KMS-11 (cell line): Measurements from ENCODE around the gene ITGAD.

Source experiments
- H2AFZ ChIP-seq: fragments of 200-600 bp; sonication (generic); 2 replicates; pipeline ENCODE4 v1.6.1; 2016; ENCODE audit warnings: antibody characterized with exemption, mixed run types, low read depth
- H3K27ac ChIP-seq: fragments of 200-600 bp; sonication (generic); 2 replicates; pipeline ENCODE4 v1.6.1; 2016; ENCODE audit warnings: mild to moderate bottlenecking, mixed run types
- H3K27me3 ChIP-seq: fragments of 200-600 bp; sonication (generic); 2 replicates; pipeline ENCODE4 v1.6.1; 2017; ENCODE audit warnings: mild to moderate bottlenecking, low read depth, mixed run types, moderate library complexity; ENCODE audit not compliant: insufficient read depth
- H3K36me3 ChIP-seq: fragments of 200-600 bp; sonication (generic); 2 replicates; pipeline ENCODE4 v1.6.1; 2017; ENCODE audit warnings: mild to moderate bottlenecking, mixed run types; ENCODE audit not compliant: insufficient read depth
- H3K4me1 ChIP-seq: fragments of 200-600 bp; sonication (generic); 2 replicates; pipeline ENCODE4 v1.6.1; 2016; ENCODE audit warnings: mild to moderate bottlenecking, low read depth, mixed run types; ENCODE audit not compliant: poor library complexity, severe bottlenecking
- H3K4me2 ChIP-seq: fragments of 200-600 bp; sonication (generic); 2 replicates; pipeline ENCODE4 v1.7.0; 2016; ENCODE audit warnings: mild to moderate bottlenecking, mixed run types
- H3K4me3 ChIP-seq: fragments of 200-600 bp; sonication (generic); IDR thresholded peaks from 2 replicates; pipeline ENCODE4 v1.6.1; 2017; ENCODE audit warnings: low read depth, low read length, mixed read lengths; ENCODE audit not compliant: insufficient read depth
- H3K79me2 ChIP-seq: fragments of 200-600 bp; sonication (generic); 2 replicates; pipeline ENCODE4 v1.6.1; 2016; ENCODE audit warnings: low read depth, mixed run types; ENCODE audit not compliant: insufficient read depth
- H3K9ac ChIP-seq: fragments of 200-600 bp; sonication (generic); 2 replicates; pipeline ENCODE4 v1.6.1; 2016; ENCODE audit warnings: mild to moderate bottlenecking, mixed run types
- H4K20me1 ChIP-seq: fragments of 200-600 bp; sonication (generic); 2 replicates; pipeline ENCODE4 v1.6.1; 2016; ENCODE audit warnings: mild to moderate bottlenecking, mixed run types; ENCODE audit not compliant: insufficient read depth
- TF ChIP-seq, protein P1 (sequence below): fragments of 200-600 bp; sonication (generic); conservative IDR thresholded peaks from 2 replicates; pipeline ENCODE4 v1.6.1; 2017; ENCODE audit warnings: low read depth, mild to moderate bottlenecking, antibody characterized with exemption, low read length, moderate library complexity, mixed read lengths

The ITGAD gene

DNA sequence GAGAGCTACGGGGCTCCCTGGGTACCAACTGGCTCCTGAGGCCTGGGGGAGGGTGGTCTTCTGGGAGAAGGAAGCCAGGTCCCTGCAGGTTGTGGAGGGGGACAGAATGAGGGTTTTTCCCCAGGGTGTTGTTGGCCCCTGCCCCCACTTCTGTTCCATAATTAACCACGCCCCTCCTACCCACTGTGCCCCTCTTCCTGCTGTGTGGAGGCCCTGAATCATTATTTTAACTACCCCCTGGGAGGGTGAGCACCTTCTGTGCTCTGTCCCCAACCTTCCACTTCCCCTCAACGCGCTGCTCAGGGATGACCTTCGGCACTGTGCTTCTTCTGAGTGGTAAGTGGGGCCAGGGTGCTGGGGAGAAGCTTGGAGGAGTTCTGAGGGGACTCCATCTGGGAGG is at the start of gene ITGAD:
TSS of gene ITGAD (plus strand) at position 280 of the 400 bp plus-strand sequence. CDS start at position 306, 26 bp downstream.
- Histone ChIP-seq H3K27me3 (no peaks in the 10 kb centered on the region), H3K27ac (no peak within 1 kb of the TSS), H2AFZ (no peak within 1 kb of the TSS), H3K79me2 (no peaks in the 10 kb centered on the region), H4K20me1 (no peaks in the 10 kb centered on the region), H3K4me1 (no peaks in the 10 kb centered on the region), H3K36me3 (no peaks in the 10 kb centered on the region), H3K4me3 (no peak within 1 kb of the TSS), H3K4me2 (no peak within 1 kb of the TSS), H3K9ac (no peak within 1 kb of the TSS)
- TF ChIP-seq, protein P1, sequence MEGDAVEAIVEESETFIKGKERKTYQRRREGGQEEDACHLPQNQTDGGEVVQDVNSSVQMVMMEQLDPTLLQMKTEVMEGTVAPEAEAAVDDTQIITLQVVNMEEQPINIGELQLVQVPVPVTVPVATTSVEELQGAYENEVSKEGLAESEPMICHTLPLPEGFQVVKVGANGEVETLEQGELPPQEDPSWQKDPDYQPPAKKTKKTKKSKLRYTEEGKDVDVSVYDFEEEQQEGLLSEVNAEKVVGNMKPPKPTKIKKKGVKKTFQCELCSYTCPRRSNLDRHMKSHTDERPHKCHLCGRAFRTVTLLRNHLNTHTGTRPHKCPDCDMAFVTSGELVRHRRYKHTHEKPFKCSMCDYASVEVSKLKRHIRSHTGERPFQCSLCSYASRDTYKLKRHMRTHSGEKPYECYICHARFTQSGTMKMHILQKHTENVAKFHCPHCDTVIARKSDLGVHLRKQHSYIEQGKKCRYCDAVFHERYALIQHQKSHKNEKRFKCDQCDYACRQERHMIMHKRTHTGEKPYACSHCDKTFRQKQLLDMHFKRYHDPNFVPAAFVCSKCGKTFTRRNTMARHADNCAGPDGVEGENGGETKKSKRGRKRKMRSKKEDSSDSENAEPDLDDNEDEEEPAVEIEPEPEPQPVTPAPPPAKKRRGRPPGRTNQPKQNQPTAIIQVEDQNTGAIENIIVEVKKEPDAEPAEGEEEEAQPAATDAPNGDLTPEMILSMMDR, result no peak

DNA sequence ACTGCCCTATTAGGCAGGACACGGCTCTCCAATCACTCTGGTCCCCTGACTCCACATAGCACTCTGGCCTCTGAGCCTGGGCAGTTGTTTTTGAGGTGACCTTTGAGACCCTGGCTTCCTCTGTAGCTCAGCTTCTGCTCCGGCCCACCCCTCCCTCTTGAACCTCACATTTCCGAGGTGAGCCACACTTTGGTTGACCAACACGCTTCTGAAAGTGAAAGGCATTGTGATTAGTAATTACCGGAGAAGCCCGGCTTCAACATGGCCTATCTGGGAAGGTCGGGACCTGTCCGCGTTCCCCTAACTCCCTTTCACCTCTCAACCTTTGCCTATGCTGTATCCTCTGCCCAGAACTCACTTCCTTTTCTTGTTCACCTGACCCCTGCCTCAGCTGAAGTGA is 48.4 kb upstream of the ITGAD start:
- no peaks in the 10 kb centered on the region for H3K79me2 ChIP-seq
- H3K9ac ChIP-seq, result no peak overlapping the region
- no peaks in the 10 kb centered on the region for H3K4me1 ChIP-seq
- no peaks in the 10 kb centered on the region for H4K20me1 ChIP-seq
- no peaks in the 10 kb centered on the region for H3K27me3 ChIP-seq
- H3K27ac ChIP-seq, result no peak overlapping the region
- no peak overlapping the region for H3K4me2 ChIP-seq
- TF ChIP-seq, protein P1, result no peak
- H2AFZ ChIP-seq, result no peak overlapping the region
- no peak overlapping the region for H3K4me3 ChIP-seq
- no peaks in the 10 kb centered on the region for H3K36me3 ChIP-seq

DNA sequence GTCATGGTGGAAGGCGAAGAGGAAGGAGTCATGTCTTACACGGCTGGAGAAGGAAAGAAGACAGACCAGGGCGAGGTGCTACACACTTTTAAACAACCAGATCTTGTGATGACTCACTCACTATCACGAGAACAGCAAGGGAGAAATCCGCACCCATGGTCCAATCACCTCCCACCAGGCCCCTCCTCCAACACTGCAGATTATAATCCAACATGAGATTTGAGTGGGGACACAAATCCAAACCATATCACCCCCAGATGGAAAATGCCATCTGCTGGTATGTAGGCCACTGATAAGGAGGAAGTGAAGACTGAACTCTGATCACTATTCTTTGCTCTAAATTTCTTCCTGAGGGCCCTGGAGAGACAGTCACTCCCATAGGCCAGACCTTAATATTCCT is 45.7 kb upstream of the ITGAD start:
- Histone ChIP-seq H3K9ac (no peak overlapping the region), H2AFZ (no peak overlapping the region), H3K36me3 (no peaks in the 10 kb centered on the region), H3K27me3 (no peaks in the 10 kb centered on the region; the same call in 1 of the 2 replicates), H3K27ac (no peak overlapping the region), H4K20me1 (no peaks in the 10 kb centered on the region), H3K4me3 (no peak overlapping the region), H3K4me2 (no peak overlapping the region), H3K4me1 (no peaks in the 10 kb centered on the region), H3K79me2 (no peaks in the 10 kb centered on the region)
- TF ChIP-seq, protein P1, result no peak

DNA sequence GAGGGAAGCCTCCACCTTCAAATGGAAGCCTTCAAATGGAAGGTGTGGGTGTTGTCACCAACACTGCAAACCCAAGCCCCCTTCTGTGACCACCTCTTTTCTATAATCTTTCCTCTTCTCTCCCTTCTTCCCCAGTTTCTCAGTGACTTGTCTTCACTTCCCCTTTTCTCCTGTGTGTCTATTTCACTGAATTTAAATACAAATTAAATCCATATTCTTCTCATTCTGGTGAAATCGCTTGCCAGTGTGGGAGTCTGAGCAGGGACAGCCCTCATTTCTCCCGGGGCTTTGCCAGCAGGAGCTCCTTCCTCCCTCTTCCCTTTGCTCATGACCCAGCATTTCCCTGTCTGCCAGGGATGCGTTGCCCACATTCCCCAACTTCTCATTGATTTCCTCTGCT is 44.6 kb upstream of the ITGAD start:
- Histone ChIP-seq H3K9ac (no peak overlapping the region), H3K4me2 (no peak overlapping the region), H2AFZ (no peak overlapping the region)

More for the DNA sequence above, 44.6 kb upstream of the ITGAD start:
- TF ChIP-seq, protein P1, result no peak
- Histone ChIP-seq H3K36me3 (no peaks in the 10 kb centered on the region), H3K27ac (no peak overlapping the region), H3K27me3 (no peaks in the 10 kb centered on the region; the same call in 1 of the 2 replicates), H3K79me2 (no peaks in the 10 kb centered on the region), H3K4me1 (no peaks in the 10 kb centered on the region), H3K4me3 (no peak overlapping the region), H4K20me1 (no peaks in the 10 kb centered on the region)
